ENCODE measurements around the gene NCOA3.

NCOA3 gene

GRCh38 chr20:47663354-47664067, 161.8 kb downstream of the NCOA3 start:
- peak; percentile 46 for DNase-seq (ENCODE audit: extremely low read depth, low read depth)
- TF ChIP-seq, protein P1, sequence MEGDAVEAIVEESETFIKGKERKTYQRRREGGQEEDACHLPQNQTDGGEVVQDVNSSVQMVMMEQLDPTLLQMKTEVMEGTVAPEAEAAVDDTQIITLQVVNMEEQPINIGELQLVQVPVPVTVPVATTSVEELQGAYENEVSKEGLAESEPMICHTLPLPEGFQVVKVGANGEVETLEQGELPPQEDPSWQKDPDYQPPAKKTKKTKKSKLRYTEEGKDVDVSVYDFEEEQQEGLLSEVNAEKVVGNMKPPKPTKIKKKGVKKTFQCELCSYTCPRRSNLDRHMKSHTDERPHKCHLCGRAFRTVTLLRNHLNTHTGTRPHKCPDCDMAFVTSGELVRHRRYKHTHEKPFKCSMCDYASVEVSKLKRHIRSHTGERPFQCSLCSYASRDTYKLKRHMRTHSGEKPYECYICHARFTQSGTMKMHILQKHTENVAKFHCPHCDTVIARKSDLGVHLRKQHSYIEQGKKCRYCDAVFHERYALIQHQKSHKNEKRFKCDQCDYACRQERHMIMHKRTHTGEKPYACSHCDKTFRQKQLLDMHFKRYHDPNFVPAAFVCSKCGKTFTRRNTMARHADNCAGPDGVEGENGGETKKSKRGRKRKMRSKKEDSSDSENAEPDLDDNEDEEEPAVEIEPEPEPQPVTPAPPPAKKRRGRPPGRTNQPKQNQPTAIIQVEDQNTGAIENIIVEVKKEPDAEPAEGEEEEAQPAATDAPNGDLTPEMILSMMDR (IDR thresholded peaks at IDR 0.05; ENCODE audit: low read depth, low read length): peak; percentile 99

GRCh38 chr20:47664068-47664437, 162.4 kb downstream of the NCOA3 start:
- DNase-seq (ENCODE audit: extremely low read depth, low read depth): no peak
- TF ChIP-seq, protein P1 (IDR thresholded peaks at IDR 0.05; ENCODE audit: low read depth, low read length): no peak

GRCh38 chr20:47664744-47665143, 163.1 kb downstream of the NCOA3 start:
- TF ChIP-seq, protein P1 (IDR thresholded peaks at IDR 0.05; ENCODE audit: low read depth, low read length): no peak
- no peak for DNase-seq (ENCODE audit: extremely low read depth, low read depth)

- no peak for DNase-seq (ENCODE audit: extremely low read depth, low read depth)
Measured at GRCh38 chr20:47665221-47665991, 163.7 kb downstream of the NCOA3 start.

GRCh38 chr20:47666304-47666703, 164.6 kb downstream of the NCOA3 start:
- DNase-seq (ENCODE audit: extremely low read depth, low read depth): no peak
- TF ChIP-seq, protein P1 (IDR thresholded peaks at IDR 0.05; ENCODE audit: low read depth, low read length): no peak

More at GRCh38 chr20:47665221-47665991, 163.7 kb downstream of the NCOA3 start:
- TF ChIP-seq, protein P1 (IDR thresholded peaks at IDR 0.05; ENCODE audit: low read depth, low read length): no peak

GRCh38 chr20:47667086-47667485, 165.4 kb downstream of the NCOA3 start:
- TF ChIP-seq, protein P1 (IDR thresholded peaks at IDR 0.05; ENCODE audit: low read depth, low read length): no peak
- no peak for DNase-seq (ENCODE audit: extremely low read depth, low read depth)

Data from AG09319 (cell line).